GM18870 (cell line): ENCODE results near the gene CD83.

Experiments used
- ATAC-seq: cut with Tn5 transposase; IDR thresholded peaks from one replicate; pipeline ENCODE4 v1.9.1; 2021; ENCODE audit warnings: moderate library complexity; ENCODE audit not compliant: unreplicated experiment

Gene CD83

DNA sequence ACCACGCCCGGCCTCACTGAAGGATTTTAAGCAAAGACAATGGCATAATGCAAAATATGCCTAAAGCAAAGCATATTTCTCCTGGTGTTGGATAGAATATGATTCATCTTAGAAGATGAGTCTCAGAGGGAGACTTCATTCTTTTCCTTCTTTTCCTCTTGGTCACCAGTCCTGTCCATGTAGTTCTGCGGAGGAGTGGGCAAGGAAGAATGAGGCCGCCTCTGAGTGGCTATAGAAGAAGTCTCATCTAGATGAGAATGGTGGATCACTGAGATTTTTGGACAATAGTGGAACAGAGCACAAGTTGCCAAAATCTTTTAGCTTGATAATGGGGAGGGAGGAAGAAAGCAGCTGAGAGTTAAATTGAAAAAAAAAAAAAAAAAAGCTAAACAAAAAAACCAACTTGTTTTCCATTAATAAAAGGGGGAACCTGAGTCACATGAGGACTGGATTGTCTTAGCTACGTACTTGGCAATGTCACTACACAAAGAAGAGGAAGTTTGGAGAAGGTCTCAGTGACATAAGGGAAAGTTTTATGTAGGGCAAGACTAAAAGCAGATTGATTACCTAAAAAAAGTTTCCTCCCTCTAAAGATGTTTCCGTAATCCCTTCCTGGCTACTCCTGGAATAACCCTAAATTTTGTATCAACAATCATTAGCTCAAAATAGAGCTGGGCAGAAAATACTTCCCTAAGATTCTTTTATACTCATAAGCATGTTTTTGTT, 6.0 kb downstream of the CD83 start:
- no peak for ATAC-seq

DNA sequence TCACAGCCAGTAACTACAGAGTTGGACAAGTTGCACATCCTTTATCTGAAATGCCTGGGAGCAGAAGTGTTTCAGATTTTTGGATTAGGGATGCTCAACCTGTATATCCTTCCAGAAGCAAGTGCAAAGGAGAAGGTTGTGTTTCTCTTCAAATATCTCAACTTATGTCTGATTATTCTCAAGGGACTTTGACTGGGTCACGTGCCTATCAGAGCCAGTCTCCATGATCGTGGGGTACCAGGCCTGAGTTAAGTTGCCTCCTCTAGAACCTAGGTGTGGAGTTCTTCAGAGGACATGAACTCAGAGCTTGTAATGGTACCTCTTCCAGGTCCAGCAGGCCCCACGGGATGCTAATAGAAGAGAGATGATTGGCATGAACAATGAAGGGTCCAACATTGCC, 7.8 kb downstream of the CD83 start:
- no peak for ATAC-seq

GRCh38 chr6:14126191-14126590, 8.6 kb downstream of the CD83 start:
- no peak for ATAC-seq

- ATAC-seq, result no peak
These were observed 10.0 kb downstream of the CD83 start for GRCh38 chr6:14127611-14128010.

DNA sequence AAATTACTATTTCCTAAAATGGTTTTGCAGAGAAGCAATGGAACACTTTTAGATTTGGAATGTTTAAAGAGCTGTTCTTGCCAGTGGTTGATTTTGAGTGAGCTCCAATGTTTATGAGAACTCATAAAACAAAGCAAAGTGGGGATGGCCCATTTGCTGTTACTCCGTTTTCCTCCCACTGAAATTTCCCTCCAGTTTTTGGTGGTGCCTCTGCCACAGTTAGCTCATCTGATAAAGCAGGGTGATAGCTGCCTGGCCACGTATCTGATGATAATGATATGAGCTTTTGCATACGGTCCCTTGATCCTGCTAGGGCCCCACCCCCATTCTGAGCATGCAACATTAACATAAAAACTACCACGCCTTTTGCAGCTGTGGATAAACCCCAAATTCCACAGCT, 10.4 kb downstream of the CD83 start:
- no peak for ATAC-seq

DNA sequence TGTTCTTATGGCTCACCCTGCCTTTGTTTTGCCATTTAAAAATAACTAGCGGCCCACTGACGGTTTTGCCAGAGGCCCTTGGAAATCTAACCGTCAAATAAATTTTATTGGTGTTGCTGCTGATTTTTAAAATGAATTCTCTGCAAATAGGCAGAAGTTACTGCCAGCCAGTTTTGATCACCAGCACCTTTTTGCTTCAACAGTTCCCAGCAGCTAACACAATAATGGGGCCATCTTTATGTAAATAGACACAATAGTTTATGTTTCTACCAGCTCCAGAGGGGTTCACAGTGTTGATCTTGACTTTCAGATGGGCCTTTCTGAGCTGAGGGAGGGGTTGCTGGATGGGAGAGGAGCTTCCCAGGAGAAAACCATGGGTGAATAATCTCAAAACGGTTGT, 11.2 kb downstream of the CD83 start:
- ATAC-seq, result no peak

DNA sequence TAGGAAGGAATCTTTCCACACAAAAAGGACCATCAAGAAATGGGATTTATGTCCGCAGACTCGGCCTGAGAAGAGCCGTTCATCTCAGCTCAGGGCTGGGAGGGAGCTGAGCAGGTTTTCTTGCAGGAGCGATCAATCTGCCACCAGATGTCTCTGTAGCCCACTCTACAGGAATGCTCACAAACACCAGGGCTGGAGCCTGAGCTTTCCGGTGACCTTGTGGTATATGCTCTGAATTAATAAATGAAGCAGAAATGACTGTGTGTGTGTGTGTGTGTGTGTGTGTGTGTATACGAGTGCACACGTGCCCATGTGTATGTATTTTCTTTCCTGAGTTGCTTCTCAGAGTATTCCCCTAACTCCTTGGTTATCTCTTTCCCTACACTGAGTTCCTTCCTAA, 12.0 kb downstream of the CD83 start:
- no peak for ATAC-seq

DNA sequence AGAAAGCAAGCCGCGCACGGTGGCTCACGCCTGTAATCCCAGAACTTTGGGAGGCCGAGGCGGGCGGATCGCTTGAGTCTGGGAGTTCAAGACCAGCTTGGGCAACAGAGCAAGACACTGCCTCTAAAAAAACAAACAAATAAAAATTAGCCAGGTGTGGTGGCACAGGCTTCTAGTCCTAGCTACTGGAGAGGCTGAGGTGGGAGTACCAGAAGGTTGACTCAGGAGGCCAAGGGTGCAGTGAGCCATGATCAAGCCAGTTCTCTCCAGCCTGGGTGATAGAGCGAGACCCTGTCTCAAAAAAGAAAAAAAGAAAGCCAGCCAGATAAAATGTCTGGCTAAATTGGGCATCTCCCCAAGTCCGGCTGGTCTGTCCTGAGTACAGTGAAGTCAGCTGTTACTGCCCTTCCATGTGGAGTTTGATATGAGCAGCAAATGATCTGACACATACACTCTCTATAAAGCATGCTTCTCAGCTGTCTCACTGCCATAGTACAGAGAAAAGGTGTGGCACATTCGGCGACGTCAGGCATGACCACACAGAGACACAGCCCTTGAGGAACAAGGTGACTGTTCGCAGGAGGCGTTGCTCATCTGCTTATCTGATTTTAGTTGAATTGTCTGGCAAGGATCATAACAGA, 13.0 kb downstream of the CD83 start:
- no peak for ATAC-seq

GRCh38 chr6:14131579-14131978, 14.0 kb downstream of the CD83 start:
- no peak for ATAC-seq

DNA sequence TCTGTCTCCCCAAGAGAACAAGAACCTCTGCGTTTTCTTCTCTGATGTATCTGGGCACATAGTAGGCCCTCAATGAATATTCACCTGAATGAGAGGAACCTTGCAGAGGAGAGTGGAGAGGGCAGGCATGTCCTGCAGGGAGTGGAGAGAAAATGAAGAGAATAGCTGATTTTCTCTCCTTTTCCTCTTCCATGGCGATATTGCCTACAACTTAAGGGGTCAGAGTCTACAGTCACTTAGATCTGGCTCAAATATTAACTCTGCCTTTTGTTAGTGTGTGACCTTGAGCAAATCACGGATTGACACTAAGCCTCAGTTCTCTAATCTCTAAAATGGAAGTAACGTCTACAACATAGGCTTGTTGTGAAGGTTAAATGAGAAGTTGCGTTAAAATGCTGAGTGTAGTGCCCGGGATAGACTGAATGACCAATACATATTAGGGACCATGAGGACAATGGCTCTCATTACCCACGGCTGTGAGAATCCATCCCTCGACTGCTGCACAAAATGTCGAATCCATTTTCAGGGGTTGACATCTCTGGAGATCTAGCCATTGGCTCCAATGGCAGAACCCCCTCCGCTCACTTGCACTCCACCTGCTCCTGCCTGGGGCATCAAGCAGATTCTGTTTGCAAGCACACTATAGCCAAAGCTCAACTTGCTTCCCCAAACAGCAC, 14.8 kb downstream of the CD83 start:
- no peak for ATAC-seq

DNA sequence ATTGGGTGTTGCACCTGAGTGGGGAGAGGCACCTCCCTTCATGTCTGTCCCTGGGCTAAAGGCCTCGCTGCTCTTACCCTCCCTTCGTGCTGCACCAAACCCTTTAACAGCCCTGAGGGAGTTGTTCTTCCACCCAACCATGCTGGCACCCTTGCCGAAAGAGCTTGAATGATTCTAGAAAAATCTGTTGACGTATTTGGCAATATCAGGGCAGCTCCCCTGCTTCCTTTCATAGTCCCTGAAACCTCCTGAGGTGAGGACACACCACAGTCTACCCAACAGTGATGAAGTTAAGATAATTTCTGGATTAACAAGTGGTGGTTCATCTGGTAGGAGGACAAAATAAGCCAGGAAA, 15.3 kb downstream of the CD83 start:
- no peak for ATAC-seq

DNA sequence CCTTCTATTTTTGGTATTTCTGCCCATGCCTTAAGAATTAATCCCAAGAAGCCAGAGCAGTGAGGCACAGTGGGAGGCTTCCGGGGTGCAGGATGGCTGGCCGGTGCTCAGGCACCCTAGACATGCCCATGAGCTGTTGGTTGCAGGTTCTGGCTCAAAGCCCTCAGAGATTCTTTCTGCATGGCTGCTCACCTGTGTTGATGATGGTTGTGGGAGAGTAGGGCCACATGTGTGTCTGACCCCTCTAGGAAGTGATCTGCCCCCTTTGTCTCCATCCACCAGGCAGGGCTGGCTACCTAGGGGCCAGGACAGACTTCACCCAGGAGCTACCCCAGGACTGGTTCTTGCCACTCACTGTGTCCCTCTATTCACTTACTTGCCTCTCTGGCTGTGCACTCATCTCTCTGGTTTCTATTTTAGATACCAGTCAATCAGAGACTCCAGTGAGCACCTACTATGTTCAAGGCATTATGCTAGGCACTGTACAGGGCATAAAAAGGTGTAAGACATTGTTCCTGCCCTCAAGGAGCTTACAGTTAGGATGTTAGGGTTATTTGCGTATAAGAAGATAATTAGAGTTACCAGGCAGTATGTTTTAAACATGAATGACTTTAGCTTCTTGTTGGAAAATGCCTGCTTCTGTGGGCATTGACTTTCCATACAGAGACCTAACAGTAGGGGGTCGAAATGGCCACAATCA, 16.8 kb downstream of the CD83 start:
- no peak for ATAC-seq

DNA sequence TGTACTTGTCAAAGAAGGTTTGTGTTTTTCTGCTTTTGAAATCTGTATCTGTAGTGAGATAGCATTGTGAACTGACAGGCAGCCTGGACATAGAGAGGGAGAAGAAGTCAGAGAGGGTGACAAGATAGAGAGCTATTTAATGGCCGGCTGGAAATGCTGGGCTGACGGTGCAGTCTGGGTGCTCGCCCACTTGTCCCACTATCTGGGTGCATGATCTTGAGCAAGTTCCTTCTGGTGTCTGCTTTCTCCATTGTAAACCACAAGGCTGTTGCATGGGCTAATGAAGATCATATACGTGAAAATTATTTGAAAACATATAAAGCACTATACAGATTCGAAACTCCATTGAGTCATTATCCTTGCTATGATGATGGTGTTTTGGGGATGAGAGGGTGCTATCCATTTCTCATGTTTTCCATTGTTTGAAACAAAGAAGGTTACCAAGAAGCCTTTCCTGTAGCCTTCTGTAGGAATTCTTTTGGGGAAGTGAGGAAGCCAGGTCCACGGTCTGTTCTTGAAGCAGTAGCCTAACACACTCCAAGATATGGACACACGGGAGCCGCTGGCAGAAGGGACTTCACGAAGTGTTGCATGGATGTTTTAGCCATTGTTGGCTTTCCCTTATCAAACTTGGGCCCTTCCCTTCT, 18.4 kb downstream of the CD83 start:
- ATAC-seq, result no peak

- ATAC-seq, result no peak
These were observed 21.2 kb downstream of the CD83 start for GRCh38 chr6:14138701-14139215.

GRCh38 chr6:14141351-14142062, 23.9 kb downstream of the CD83 start:
- no peak for ATAC-seq

GRCh38 chr6:14142063-14142450, 24.5 kb downstream of the CD83 start:
- ATAC-seq, result no peak

DNA sequence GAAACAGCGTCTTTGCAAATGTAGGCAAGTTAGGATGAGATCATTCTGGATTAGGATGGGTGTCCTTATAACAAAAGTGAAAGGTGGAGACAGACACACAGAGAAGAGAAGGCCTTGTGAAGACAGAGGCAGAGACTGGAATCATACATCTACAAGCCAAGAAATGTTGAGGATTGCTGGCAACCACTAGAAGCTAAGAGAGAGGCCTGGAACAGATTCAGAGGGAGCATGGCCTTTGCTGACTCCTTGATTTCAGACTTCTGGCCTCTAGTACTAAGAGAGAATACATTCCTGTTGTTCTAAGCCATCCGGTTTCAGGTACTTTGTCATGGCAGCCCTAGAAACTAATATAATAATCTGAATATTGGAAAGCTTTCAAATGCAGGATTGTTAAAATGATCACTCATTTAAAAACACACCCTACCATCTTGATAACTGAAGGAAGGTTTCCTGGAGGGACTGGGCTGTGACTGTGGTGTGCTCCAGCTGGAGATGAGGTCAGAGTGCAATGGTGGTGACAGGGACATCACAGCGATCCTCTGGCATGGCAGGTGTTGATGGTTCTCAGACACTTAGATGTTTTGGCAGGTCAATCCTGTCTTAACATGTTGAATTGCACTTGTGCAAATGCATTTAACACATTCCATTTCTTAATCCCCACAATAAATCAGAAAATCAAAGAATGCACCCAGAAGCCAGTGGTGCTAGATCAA, 25.1 kb downstream of the CD83 start:
- ATAC-seq, result no peak

DNA sequence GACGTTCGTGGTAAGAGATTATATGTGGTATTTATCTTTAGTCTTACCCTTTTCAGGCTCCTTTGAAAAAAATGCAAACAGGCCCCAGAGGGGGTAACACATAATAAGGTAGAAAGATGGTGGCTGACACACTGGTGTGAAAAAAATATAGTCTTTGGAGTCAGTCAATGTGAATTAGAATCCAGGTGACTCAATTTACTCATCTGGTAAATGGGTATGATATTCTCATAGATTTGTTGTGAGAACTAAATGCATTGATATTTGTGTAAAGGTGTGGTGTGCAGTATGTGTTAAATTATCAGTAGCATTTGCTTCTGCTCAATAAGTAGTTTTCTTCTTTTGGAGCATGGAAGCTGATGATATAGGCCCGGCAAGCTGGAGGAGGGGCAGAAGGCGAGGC, 25.7 kb downstream of the CD83 start:
- ATAC-seq, result no peak

DNA sequence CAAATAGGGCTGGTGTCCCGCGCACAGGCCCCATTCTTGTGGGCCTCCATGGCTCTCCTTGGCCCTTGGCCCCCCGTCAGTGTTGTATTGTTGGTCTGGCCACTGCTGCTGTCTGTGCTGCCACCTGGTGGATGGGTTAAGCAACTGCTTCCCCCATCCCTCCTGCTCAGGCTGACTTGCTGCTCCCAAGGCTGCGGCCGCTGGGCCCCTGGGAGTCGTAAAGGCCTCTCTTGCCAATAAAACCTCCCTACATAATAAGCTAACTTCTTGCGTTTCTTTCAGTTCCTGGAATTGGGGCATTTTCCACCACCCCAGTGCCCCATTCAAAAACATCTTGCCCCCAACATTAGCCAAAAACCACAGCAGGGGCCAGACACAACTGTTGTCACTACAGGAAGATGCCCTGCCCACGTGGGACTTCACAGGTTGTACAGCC, 27.1 kb downstream of the CD83 start:
- peak; percentile 64 for ATAC-seq
